HG02610 (cell line): ENCODE measurements around the gene KCNIP4.

Experiments used
- ATAC-seq: cut with Tn5 transposase; IDR thresholded peaks from one replicate; pipeline ENCODE4 v1.9.1; 2021; ENCODE audit warnings: mild to moderate bottlenecking, moderate library complexity; ENCODE audit not compliant: unreplicated experiment

Gene KCNIP4

GRCh38 chr4:21211846-21212245, 736.7 kb downstream of the KCNIP4 start:
- ATAC-seq = no peak

- no peak for ATAC-seq
These were observed 738.7 kb downstream of the KCNIP4 start for GRCh38 chr4:21209860-21210259.

- no peak for ATAC-seq
These were observed 742.6 kb downstream of the KCNIP4 start for GRCh38 chr4:21205821-21206531.

- ATAC-seq = no peak
These were observed 745.2 kb downstream of the KCNIP4 start for GRCh38 chr4:21203416-21203815.

GRCh38 chr4:21202959-21203358, 745.6 kb downstream of the KCNIP4 start:
- no peak for ATAC-seq

- ATAC-seq = no peak
These were observed 749.9 kb downstream of the KCNIP4 start for GRCh38 chr4:21198683-21199082.

- no peak for ATAC-seq
These were observed 752.9 kb downstream of the KCNIP4 start for GRCh38 chr4:21195682-21196081.

- ATAC-seq = no peak
These were observed 756.2 kb downstream of the KCNIP4 start for GRCh38 chr4:21192367-21192766.

- ATAC-seq = no peak
These were observed 757.3 kb downstream of the KCNIP4 start for GRCh38 chr4:21191317-21191716.

GRCh38 chr4:21184788-21185187, 763.8 kb downstream of the KCNIP4 start:
- no peak for ATAC-seq

- no peak for ATAC-seq
These were observed 766.9 kb downstream of the KCNIP4 start for GRCh38 chr4:21181716-21182115.

GRCh38 chr4:21177871-21178270, 770.7 kb downstream of the KCNIP4 start:
- no peak for ATAC-seq

GRCh38 chr4:21177092-21177491, 771.5 kb downstream of the KCNIP4 start:
- ATAC-seq = no peak

- no peak for ATAC-seq
These were observed 780.9 kb downstream of the KCNIP4 start for GRCh38 chr4:21167711-21168110.

GRCh38 chr4:21155367-21155766, 793.2 kb downstream of the KCNIP4 start:
- ATAC-seq = no peak

GRCh38 chr4:21139327-21139726, 809.2 kb downstream of the KCNIP4 start:
- no peak for ATAC-seq

- no peak for ATAC-seq
These were observed 812.4 kb downstream of the KCNIP4 start for GRCh38 chr4:21136051-21136630.

- ATAC-seq = no peak
These were observed 813.6 kb downstream of the KCNIP4 start for GRCh38 chr4:21134994-21135393.

GRCh38 chr4:21130606-21131005, 818.0 kb downstream of the KCNIP4 start:
- no peak for ATAC-seq

GRCh38 chr4:21126014-21126512, 822.5 kb downstream of the KCNIP4 start:
- no peak for ATAC-seq

- no peak for ATAC-seq
These were observed 830.3 kb downstream of the KCNIP4 start for GRCh38 chr4:21118301-21118700.

GRCh38 chr4:21117541-21118180, 830.9 kb downstream of the KCNIP4 start:
- no peak for ATAC-seq
